Spleen (tissue), 11 donors: Measurements from ENCODE around the gene FAM180B. TPM values are rescaled to one million over a fixed set of nuclear protein-coding genes. Genes with fewer than 3 reads are reported as not detected.

Experiments used
- DNase-seq: peaks from one replicate; pipeline ENCODE4 v3.0.0-alpha.2; 2020
- H3K27ac ChIP-seq, 8 donors: fragments of 200-600 bp; sonication (generic) in 7 of 8; 1 replicate in 4 of 8; 2 replicates in 4 of 8; pipeline versions ENCODE4 v1.5.0 to v1.8.0; 2016 to 2021; ENCODE audit warnings: inconsistent platforms in 4 of 8, mild to moderate bottlenecking in 4 of 8, moderate library complexity in 1 of 8
- H3K27me3 ChIP-seq, 7 donors: fragments of 200-600 bp; sonication (generic) in 6 of 7; replicated peaks in 1 of 7; 1 replicate in 4 of 7; 2 replicates in 3 of 7; pipeline versions ENCODE4 v1.5.0 to v1.8.0; 2016 to 2021; ENCODE audit warnings: inconsistent platforms in 3 of 7, mild to moderate bottlenecking in 1 of 7
- H3K36me3 ChIP-seq, 6 donors: fragments of 200-600 bp; sonication (generic) in 5 of 6; 1 replicate in 4 of 6; 2 replicates in 2 of 6; pipeline versions ENCODE4 v1.5.0 to v1.8.0; 2016 to 2021; ENCODE audit warnings: inconsistent platforms in 2 of 6
- H3K4me1 ChIP-seq, 6 donors: fragments of 200-600 bp; sonication (generic) in 5 of 6; 1 replicate in 3 of 6; 2 replicates in 3 of 6; pipeline versions ENCODE4 v1.5.0 to v1.8.0; 2016 to 2021; ENCODE audit warnings: inconsistent platforms in 3 of 6
- H3K4me3 ChIP-seq, 8 donors: fragments of 200-600 bp; sonication (generic) in 7 of 8; 1 replicate in 4 of 8; 2 replicates in 4 of 8; pipeline versions ENCODE4 v1.5.0 to v1.8.0; 2016 to 2021; ENCODE audit warnings: inconsistent platforms in 4 of 8, mild to moderate bottlenecking in 4 of 8, moderate library complexity in 2 of 8
- H3K9me3 ChIP-seq, 8 donors: fragments of 200-600 bp; sonication (generic) in 7 of 8; 1 replicate in 4 of 8; 2 replicates in 4 of 8; pipeline versions ENCODE4 v1.5.0 to v1.8.0; 2016 to 2021; ENCODE audit warnings: inconsistent platforms in 4 of 8
- CTCF ChIP-seq, 11 experiments: fragments of 200-600 bp in 7 of 11; fragments of 450-650 bp in 4 of 11; sonication (generic) in 4 of 11; IDR thresholded peaks in 8 of 11; conservative IDR thresholded peaks in 3 of 11; 1 replicate in 7 of 11; 2 replicates in 4 of 11; pipeline versions ENCODE4 v1.4.0 to v1.8.0; 2016 to 2021; ENCODE audit warnings: antibody characterized with exemption in 11 of 11, inconsistent platforms in 4 of 11, mild to moderate bottlenecking in 1 of 11
- POLR2A ChIP-seq, 3 donors: fragments of 450-650 bp; IDR thresholded peaks; one replicate each; pipeline ENCODE4 v1.5.1; 2017; ENCODE audit warnings: antibody characterized with exemption in 3 of 3, mild to moderate bottlenecking in 1 of 3
- POLR2AphosphoS5 ChIP-seq, 3 donors: sonication (generic); formaldehyde crosslinking; IDR thresholded peaks; one replicate each; pipeline ENCODE4 v1.5.1; 2017; ENCODE audit warnings: antibody characterized with exemption in 3 of 3
- WGBS, 5 donors: extraction: QIAGEN DNeasy Blood & Tissue Kit in 3 of 5; methylation state at CpG; one replicate each; pipeline versions ENCODE4 v1.1.5 to v1.1.7; 2013 to 2018; 5-methylcytosine and 5-hydroxymethylcytosine counted together
- intact Hi-C: fragments of 100-400 bp; cut with DNase I; formaldehyde crosslinking; loops from one replicate; pipeline ENCODE4 v1.15.0; 2023; ENCODE audit warnings: low total_unique reads
- polyA plus RNA-seq, 3 donors: library from polyadenylated mRNA; stranded (reverse); fragments of 200-250 nt; gene quantifications; one replicate each; pipeline ENCODE4 v1.2.1, GENCODE V29; 2013
- total RNA-seq, 7 donors: library from RNA; depleted of rRNA in 3 of 7; stranded (reverse); fragments of >200 nt in 3 of 7; fragmentation: NEBNext Ultra II Directional in 4 of 7; extraction: Animal tissue kit (Norgen Biotek cat#: 25700) in 4 of 7; gene quantifications; one replicate each; pipeline versions ENCODE4 v1.1.0 to v1.2.1, GENCODE V29; 2016 to 2021
- donor health status: healthy with polysubstance abuse.
- donor health status: DM: no; HTN: no; CAD: no; lungs with moderate emphysema.
- donor health status: DM: no; HTN: no; CAD: no.
- donor health status: Bipolar disorder and iron deficiency.
- donor health status: healthy.
- donor health status: DM: no; HTN: no; CAD: no.
- donor health status: DM: yes; HTN: yes; CAD: no.

FAM180B gene
- total and polyA plus RNA-seq, 10 donors, result 0.07 to 0.22 TPM; not detected in 8

DNA sequence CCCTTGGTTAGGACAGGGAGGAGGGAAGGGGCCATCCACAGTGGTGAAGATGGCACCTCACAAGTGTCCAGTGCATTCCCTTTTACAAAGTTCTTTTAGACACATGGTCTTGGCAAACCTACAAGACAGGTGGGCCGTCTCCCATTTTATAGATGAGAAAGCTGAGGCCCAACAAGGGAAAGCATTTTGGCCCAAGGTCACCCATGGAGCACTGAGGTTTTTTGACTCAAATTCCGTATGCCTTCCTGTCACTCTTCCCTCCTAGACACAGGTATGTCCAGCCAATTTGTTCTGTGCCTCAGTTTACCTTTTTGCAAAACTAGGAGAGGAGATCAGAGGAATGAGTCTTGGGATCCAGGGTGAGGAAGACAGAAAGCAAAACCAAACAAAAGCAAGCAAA, 6.5 kb downstream of the FAM180B start:
- H3K4me3 ChIP-seq, result no peak overlapping the region
- H3K27me3 ChIP-seq, result peaks cover 0 to 56% (median 25%) of the 10 kb centered on the region in 7 donors
- H3K9me3 ChIP-seq, result no peaks in the 10 kb centered on the region
- H3K36me3 ChIP-seq, result no peaks in the 10 kb centered on the region
- no peak overlapping the region for H3K27ac ChIP-seq
- DNase-seq, result peak; percentile 11
- TF ChIP-seq POLR2A (IDR thresholded peaks at IDR 0.05) (no peak), POLR2AphosphoS5 (IDR thresholded peaks at IDR 0.05) (no peak), CTCF (IDR thresholded peaks at IDR 0.05 in 8 of 11, conservative IDR thresholded peaks at IDR 0.05 in 3 of 11) (no peak)
- intact Hi-C loops, result no loop called here
- 58 to 83% (median 62%) methylated on average over 2 of the region's 2 CpGs for WGBS, 5 donors
- peaks cover 0 to 38% (median 18%) of the 10 kb centered on the region in 6 donors for H3K4me1 ChIP-seq

- Histone ChIP-seq H3K4me1 (peaks cover 0 to 33% (median 18%) of the 10 kb centered on the region in 6 donors), H3K27ac (no peak overlapping the region), H3K36me3 (no peaks in the 10 kb centered on the region), H3K4me3 (peak overlapping the region in 1 of 8 donors; percentile 57), H3K27me3 (peaks cover 0 to 56% (median 25%) of the 10 kb centered on the region in 7 donors), H3K9me3 (no peaks in the 10 kb centered on the region)
- WGBS, 5 donors, result 3 to 13% (median 6%) methylated on average over 6 of the region's 6 CpGs
- intact Hi-C loops, result no loop called here
- TF ChIP-seq CTCF (IDR thresholded peaks at IDR 0.05 in 8 of 11, conservative IDR thresholded peaks at IDR 0.05 in 3 of 11), result no peak
- TF ChIP-seq POLR2A (IDR thresholded peaks at IDR 0.05), result no peak
- no peak for TF ChIP-seq POLR2AphosphoS5 (IDR thresholded peaks at IDR 0.05)
- peak; percentile 25 for DNase-seq
Observed at GRCh38 chr11:47593492-47593933, 7.0 kb downstream of the FAM180B start.

DNA sequence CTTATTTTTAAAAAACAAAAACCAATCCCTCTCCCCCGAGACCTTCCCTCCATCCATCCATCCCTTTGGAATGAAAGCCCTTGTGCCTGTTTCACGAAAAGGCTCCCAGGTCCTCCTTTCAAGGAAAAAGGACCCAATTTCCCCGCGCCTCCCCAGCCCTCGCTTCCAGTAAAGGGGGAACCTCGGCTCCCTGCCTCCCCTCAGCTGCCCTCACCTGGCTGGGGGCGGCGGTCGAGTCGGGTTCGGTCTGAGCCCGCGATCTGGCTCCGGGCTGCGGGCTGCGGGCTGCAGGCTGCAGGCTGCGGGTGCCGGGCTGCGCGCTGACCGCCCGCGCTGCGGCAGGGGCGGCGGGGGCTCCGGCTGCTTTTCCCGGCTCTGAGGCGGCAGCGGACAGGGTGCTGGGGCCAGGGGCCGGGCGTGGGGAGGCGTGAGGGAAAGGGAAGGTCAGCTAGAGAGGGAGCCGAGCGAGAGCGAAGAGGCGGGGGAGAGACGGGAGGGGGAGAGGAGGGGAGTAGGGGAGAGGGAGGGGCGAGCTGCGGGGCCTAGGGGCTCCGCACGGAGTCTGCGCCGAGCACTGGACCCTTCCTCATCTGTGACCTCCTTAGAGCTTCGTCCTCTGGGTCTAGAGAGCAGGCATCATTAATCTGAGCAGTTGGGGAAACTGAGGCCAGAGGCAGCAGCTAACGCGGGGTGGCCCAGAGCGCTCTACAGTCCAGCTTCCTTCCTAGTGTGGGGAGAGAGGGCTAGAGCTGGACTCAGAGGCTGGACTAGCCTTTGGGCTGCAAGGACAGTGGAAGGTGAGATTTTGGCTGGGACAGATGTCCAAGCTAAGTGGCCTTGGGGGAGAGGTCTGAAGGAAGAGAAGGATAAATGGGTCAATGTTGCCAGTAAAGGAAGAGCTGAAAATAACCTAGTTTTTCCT, 7.7 kb downstream of the FAM180B start, which contains the start of gene C1QTNF4:
C1QTNF4 (minus strand) TSS at position 478 of the 922 bp plus-strand sequence. CDS start 3,601 bp downstream, outside the sequence.
- intact Hi-C loops, result no loop called here
- Histone ChIP-seq H3K27me3 (peaks cover 0 to 56% (median 25%) of the 10 kb centered on the region in 7 donors), H3K4me3 (peak within 1 kb of the TSS in 6 of 8 donors; percentile 2 to 57 (median 17)), H3K4me1 (peaks cover 0 to 33% (median 18%) of the 10 kb centered on the region in 6 donors), H3K9me3 (no peaks in the 10 kb centered on the region), H3K27ac (no peak within 1 kb of the TSS), H3K36me3 (no peaks in the 10 kb centered on the region)
- no peak for TF ChIP-seq POLR2A (IDR thresholded peaks at IDR 0.05)
- TF ChIP-seq CTCF (IDR thresholded peaks at IDR 0.05 in 8 of 11, conservative IDR thresholded peaks at IDR 0.05 in 3 of 11), result no peak
- no peak for TF ChIP-seq POLR2AphosphoS5 (IDR thresholded peaks at IDR 0.05)
- DNase-seq, result peak; percentile 70
- WGBS, 5 donors, result 4 to 8% (median 5%) methylated on average over 44 to 48 of the region's 48 CpGs

DNA sequence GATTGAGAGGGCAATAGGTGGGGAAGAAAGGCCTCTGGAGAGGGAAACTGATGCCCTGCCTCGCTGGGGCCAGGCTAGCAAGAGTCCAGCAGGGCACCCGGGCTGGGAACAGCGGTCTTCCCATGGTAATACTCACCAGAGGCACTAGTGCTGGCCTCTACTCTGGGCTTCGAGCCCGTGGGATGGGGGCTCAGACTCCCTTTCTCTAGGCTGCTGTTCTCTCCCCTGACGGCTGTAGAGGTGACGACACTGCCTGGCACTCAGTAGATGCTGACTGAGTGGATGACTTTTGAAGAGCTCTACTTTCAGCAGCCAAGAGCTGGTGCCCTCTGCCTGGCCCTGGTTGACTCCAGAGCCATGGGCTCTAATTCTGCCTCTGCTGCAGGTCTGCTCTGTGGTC, 8.6 kb downstream of the FAM180B start:
- 71 to 84% (median 77%) methylated on average over 3 to 7 of the region's 7 CpGs for WGBS, 5 donors
- Histone ChIP-seq H3K27ac (no peak overlapping the region), H3K4me1 (peaks cover 0 to 33% (median 18%) of the 10 kb centered on the region in 6 donors), H3K36me3 (no peaks in the 10 kb centered on the region), H3K27me3 (peaks cover 0 to 49% (median 25%) of the 10 kb centered on the region in 7 donors), H3K4me3 (no peak overlapping the region), H3K9me3 (no peaks in the 10 kb centered on the region)
- no peak for TF ChIP-seq POLR2AphosphoS5 (IDR thresholded peaks at IDR 0.05)
- intact Hi-C loops, result no loop called here
- DNase-seq, result no peak
